GM12892 (cell line): ENCODE results near the gene PIGZ.

Experiments used
- POLR2A ChIP-seq: IDR thresholded peaks from 2 replicates; pipeline ENCODE4 v1.6.1; 2011; ENCODE audit warnings: low read depth, low read length, control low read depth
- TAF1 ChIP-seq: IDR thresholded peaks from 2 replicates; pipeline ENCODE4 v1.6.1; 2011; ENCODE audit warnings: low read depth, mild to moderate bottlenecking, control low read depth, low read length, borderline replicate concordance

DNA sequence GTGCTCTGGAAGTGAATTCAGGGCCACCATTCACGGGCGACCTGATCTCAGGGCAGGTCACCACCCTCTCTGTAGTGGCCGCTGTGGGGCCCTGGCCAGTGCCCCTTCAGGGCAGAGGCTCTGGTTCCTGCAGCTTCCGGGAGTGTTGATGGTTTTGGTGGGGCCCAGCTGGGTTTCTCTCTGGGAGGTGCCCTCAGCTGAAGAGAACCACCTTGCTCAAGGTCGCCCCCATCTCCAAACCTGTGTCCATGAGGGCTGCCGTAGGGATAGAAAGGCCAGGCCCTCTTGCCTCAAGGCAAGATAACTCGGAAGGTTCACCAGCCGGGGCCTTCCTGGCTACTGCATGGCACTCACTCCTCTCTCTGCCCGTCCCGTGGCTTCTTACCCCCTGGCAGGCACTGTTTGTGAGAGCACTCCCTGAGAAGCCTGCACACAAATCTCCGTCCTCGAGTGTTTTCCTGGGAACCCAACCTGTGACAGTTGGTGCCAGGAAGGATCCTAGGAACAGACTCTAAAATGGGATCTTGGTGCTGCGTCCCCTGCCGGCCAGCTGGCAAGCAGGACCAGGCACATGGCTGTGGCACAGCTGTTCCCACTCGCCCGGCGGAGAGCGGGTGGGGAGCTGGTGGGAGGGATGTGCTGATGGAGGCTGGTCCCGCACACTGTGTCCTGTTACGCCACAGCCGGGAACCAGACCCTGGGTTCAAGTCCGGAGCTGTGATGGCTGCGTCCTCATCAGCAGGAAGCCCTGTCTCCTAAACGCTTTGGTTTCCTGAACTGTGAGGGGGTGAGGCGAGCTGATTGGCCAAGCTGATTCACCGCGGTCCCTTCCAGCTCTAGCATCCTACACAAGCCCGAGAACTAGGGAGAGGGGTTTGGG is 23.2 kb upstream of the PIGZ start:
- no peak for TF ChIP-seq TAF1
- no peak for TF ChIP-seq POLR2A
